ENCODE results near the gene GUCA2B. TPM values are rescaled to one million over a fixed set of nuclear protein-coding genes. Genes with fewer than 3 reads are reported as not detected.

The GUCA2B gene
- polyA plus RNA-seq, 1 donor (not counting 4 experiments of a cell fraction or from before 2014, with no cell fraction given): not detected

DNA sequence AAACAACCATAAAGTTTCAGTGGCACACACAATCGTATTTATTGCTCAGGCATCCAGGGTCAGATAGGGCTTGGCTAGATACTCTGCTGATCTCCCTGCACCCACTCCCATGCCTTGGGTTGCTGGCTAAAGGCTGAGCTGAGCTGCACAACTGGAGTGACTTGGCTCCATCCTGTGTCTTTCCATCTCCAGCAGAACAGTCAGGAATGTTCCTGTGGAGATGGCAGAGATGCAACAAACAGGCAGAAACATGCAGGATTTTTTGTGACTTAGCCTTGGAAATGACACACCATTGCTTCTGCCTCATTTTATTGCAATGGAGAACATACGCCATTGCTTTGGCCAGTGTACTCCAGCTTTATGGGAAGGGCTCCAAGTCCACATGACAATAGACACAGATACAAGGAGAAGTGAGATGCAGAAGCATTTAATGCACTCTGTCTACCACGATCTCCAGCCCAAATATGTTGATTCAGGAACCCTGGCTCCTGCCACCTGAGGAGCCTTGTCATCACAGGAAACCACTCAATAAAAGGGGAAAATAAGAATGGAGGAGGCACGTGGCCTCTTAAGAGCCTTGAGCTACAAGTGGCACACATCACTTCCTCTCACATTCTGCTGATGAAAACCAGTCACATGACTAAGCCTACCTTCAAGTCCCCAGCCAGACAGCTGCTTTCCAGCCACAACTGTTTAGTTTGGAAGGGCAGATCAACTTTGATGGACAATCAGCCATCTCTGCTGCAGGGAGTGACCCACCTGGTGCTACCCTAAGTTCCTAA lies 10.1 kb upstream of the GUCA2B start:
- Histone ChIP-seq H3K4me1 (ENCODE audit: control insufficient read depth, extremely low read depth, insufficient read depth, low read length) (peaks cover 21% of the 10 kb centered on the region), H3K27ac (ENCODE audit: control insufficient read depth, insufficient read depth, low read length) (no peak overlapping the region), H4K20me1 (ENCODE audit: control insufficient read depth, extremely low read depth, insufficient read depth, low read length) (no peaks in the 10 kb centered on the region), H3K9me1 (ENCODE audit: control insufficient read depth, extremely low read depth, insufficient read depth, low read length) (no peaks in the 10 kb centered on the region), H3K9ac (ENCODE audit: control insufficient read depth, extremely low read depth, insufficient read depth, low read length) (no peak overlapping the region), H2AFZ (ENCODE audit: control insufficient read depth, low read length) (no peak overlapping the region), H3K36me3 (ENCODE audit: control insufficient read depth in 2 of 2, extremely low read depth in 1 of 2, insufficient read depth in 2 of 2, low read length in 2 of 2) (no peaks in the 10 kb centered on the region), H3K4me2 (ENCODE audit: control insufficient read depth, extremely low read depth, insufficient read depth, low read depth, low read length) (peak overlapping the region; percentile 17), H3K27me3 (ENCODE audit: control insufficient read depth, extremely low read depth, insufficient read depth, low read length) (peaks cover under 1% of the 10 kb centered on the region), H3K79me2 (ENCODE audit: control insufficient read depth, insufficient read depth, low read length) (no peaks in the 10 kb centered on the region), H3K4me3 (ENCODE audit: control insufficient read depth in 2 of 3, extremely low read depth in 1 of 3, insufficient read depth in 2 of 3, low read depth in 1 of 3, low read length in 3 of 3) (no peak overlapping the region), H3K9me3 (ENCODE audit: control insufficient read depth, low read depth, low read length) (no peaks in the 10 kb centered on the region)
- dilution Hi-C loops (cut with MboI; ENCODE audit: extremely low pct_ligation_motif_present, low sequenced_read_pairs): no loop called here
- TF ChIP-seq, protein P1, sequence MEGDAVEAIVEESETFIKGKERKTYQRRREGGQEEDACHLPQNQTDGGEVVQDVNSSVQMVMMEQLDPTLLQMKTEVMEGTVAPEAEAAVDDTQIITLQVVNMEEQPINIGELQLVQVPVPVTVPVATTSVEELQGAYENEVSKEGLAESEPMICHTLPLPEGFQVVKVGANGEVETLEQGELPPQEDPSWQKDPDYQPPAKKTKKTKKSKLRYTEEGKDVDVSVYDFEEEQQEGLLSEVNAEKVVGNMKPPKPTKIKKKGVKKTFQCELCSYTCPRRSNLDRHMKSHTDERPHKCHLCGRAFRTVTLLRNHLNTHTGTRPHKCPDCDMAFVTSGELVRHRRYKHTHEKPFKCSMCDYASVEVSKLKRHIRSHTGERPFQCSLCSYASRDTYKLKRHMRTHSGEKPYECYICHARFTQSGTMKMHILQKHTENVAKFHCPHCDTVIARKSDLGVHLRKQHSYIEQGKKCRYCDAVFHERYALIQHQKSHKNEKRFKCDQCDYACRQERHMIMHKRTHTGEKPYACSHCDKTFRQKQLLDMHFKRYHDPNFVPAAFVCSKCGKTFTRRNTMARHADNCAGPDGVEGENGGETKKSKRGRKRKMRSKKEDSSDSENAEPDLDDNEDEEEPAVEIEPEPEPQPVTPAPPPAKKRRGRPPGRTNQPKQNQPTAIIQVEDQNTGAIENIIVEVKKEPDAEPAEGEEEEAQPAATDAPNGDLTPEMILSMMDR (optimal IDR thresholded peaks at IDR 0.05 in 1 of 3, IDR thresholded peaks at IDR 0.05 in 1 of 3, conservative IDR thresholded peaks at IDR 0.05 in 1 of 3; ENCODE audit: extremely low read depth in 1 of 3, insufficient read depth in 2 of 3, low read length in 3 of 3): peak in 1 of 3 experiments; percentile 51
- no peak for TF ChIP-seq EZH2 (IDR thresholded peaks at IDR 0.05; ENCODE audit: low read length)
- peak; percentile 87 for FAIRE-seq
- peak; percentile 36 for DNase-seq (ENCODE audit: low read depth, low spot score)

DNA sequence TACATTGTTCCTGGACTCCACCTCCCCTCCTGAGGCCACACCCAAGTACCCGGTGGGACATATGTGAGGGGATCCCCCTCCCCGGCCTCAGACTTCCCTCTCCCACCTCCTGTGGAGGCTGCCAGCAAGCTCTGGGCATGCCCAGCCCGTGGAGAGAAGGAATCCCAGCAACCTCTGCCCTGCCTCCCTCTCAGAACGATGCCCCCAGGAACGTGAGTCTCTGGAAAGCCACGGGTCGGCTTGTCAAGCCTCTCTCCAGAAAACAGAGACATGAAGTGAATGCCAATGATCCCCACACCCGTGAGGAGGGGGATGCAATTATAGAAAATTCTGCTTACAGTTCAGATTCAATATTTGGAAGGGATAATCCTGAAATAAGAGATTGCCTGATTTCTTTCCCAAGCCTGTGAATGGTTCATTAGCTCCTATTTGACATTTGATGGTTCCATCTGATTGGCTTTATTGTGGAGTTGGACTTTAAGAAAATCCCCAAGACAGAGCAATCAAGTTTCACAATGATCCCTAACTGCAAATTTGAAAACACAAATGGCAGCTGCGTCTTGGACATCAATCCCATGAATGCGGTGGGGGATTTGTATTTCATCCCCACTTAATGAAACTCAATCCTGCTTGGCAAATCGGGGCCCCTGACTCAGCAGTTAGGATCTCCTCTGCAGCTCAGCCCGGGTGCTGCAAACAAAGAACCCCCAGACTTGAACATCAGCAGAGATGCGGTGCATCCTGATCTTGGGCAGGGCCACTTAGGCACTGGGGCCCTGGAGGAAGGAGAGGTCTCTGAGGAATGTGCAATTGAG lies 9.1 kb upstream of the GUCA2B start:
- Histone ChIP-seq H3K27me3 (ENCODE audit: control insufficient read depth, extremely low read depth, insufficient read depth, low read length) (no peaks in the 10 kb centered on the region), H3K9ac (ENCODE audit: control insufficient read depth, extremely low read depth, insufficient read depth, low read length) (no peak overlapping the region), H3K4me2 (ENCODE audit: control insufficient read depth, extremely low read depth, insufficient read depth, low read depth, low read length) (no peak overlapping the region), H3K4me1 (ENCODE audit: control insufficient read depth, extremely low read depth, insufficient read depth, low read length) (peaks cover 21% of the 10 kb centered on the region), H3K9me1 (ENCODE audit: control insufficient read depth, extremely low read depth, insufficient read depth, low read length) (no peaks in the 10 kb centered on the region), H3K4me3 (ENCODE audit: control insufficient read depth in 2 of 3, extremely low read depth in 1 of 3, insufficient read depth in 2 of 3, low read depth in 1 of 3, low read length in 3 of 3) (no peak overlapping the region), H3K79me2 (ENCODE audit: control insufficient read depth, insufficient read depth, low read length) (no peaks in the 10 kb centered on the region), H3K9me3 (ENCODE audit: control insufficient read depth, low read depth, low read length) (no peaks in the 10 kb centered on the region), H2AFZ (ENCODE audit: control insufficient read depth, low read length) (no peak overlapping the region), H3K27ac (ENCODE audit: control insufficient read depth, insufficient read depth, low read length) (no peak overlapping the region), H4K20me1 (ENCODE audit: control insufficient read depth, extremely low read depth, insufficient read depth, low read length) (no peaks in the 10 kb centered on the region), H3K36me3 (ENCODE audit: control insufficient read depth in 2 of 2, extremely low read depth in 1 of 2, insufficient read depth in 2 of 2, low read length in 2 of 2) (no peaks in the 10 kb centered on the region)
- dilution Hi-C loops (cut with MboI; ENCODE audit: extremely low pct_ligation_motif_present, low sequenced_read_pairs): no loop called here
- FAIRE-seq (no peak), DNase-seq (ENCODE audit: low read depth, low spot score) (no peak)
- TF ChIP-seq, protein P1 (optimal IDR thresholded peaks at IDR 0.05 in 1 of 3, IDR thresholded peaks at IDR 0.05 in 1 of 3, conservative IDR thresholded peaks at IDR 0.05 in 1 of 3; ENCODE audit: extremely low read depth in 1 of 3, insufficient read depth in 2 of 3, low read length in 3 of 3): no peak
- TF ChIP-seq EZH2 (IDR thresholded peaks at IDR 0.05; ENCODE audit: low read length): no peak

Measured in keratinocyte (primary cell).